ENCODE measurements around the gene ARL14EPL.

- TF ChIP-seq ZNF274 (IDR thresholded peaks at IDR 0.05; ENCODE audit: low read depth, low read length) (no peak), YY1 (IDR thresholded peaks at IDR 0.05; ENCODE audit: insufficient read depth, insufficient read length) (no peak)
These were observed 14.6 kb downstream of the ARL14EPL start for GRCh38 chr5:116046823-116047222.
